Astrocyte of the spinal cord (primary cell): ENCODE data around the gene JUND.

Experiments
- DNase-seq: peaks from one replicate; pipeline ENCODE4 v3.0.0; 2011; ENCODE audit warnings: low read depth, low spot score
- H3K4me3 ChIP-seq: 2 replicates; pipeline ENCODE4 v1.5.1; 2011; ENCODE audit warnings: low read depth, mild to moderate bottlenecking, low read length, moderate library complexity
- in situ Hi-C: cut with HindIII; loops from 2 replicates; pipeline ENCODE4 v1.10.0; 2017; ENCODE audit warnings: low sequenced_read_pairs
- TF ChIP-seq, protein P1 (sequence below): IDR thresholded peaks from 2 replicates; pipeline ENCODE4 v1.5.1; 2012; ENCODE audit warnings: low read depth, mild to moderate bottlenecking, low read length, inconsistent platforms

The JUND gene

DNA sequence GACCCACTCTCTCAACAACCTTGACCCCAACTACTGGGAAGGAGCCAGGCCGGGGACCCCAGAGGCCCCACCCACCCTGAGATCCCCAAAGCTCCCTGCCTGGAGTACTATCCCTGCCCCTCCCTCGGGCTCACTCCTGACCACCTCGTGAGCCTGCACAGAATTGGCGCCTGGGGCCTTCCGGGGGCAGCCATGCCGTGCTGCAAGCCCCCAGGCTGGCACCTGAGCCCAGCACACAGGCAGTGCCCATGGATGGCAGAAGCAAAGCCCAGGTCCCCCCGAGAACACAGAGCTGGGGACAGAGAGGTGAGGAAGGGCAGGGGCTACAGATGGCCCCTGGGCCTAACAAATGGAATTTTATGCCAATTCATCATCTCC is 27.5 kb upstream of the JUND start:
- in situ Hi-C loops = no loop called here
- no peak overlapping the region for H3K4me3 ChIP-seq
- DNase-seq = no peak
- TF ChIP-seq, protein P1, sequence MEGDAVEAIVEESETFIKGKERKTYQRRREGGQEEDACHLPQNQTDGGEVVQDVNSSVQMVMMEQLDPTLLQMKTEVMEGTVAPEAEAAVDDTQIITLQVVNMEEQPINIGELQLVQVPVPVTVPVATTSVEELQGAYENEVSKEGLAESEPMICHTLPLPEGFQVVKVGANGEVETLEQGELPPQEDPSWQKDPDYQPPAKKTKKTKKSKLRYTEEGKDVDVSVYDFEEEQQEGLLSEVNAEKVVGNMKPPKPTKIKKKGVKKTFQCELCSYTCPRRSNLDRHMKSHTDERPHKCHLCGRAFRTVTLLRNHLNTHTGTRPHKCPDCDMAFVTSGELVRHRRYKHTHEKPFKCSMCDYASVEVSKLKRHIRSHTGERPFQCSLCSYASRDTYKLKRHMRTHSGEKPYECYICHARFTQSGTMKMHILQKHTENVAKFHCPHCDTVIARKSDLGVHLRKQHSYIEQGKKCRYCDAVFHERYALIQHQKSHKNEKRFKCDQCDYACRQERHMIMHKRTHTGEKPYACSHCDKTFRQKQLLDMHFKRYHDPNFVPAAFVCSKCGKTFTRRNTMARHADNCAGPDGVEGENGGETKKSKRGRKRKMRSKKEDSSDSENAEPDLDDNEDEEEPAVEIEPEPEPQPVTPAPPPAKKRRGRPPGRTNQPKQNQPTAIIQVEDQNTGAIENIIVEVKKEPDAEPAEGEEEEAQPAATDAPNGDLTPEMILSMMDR = no peak

DNA sequence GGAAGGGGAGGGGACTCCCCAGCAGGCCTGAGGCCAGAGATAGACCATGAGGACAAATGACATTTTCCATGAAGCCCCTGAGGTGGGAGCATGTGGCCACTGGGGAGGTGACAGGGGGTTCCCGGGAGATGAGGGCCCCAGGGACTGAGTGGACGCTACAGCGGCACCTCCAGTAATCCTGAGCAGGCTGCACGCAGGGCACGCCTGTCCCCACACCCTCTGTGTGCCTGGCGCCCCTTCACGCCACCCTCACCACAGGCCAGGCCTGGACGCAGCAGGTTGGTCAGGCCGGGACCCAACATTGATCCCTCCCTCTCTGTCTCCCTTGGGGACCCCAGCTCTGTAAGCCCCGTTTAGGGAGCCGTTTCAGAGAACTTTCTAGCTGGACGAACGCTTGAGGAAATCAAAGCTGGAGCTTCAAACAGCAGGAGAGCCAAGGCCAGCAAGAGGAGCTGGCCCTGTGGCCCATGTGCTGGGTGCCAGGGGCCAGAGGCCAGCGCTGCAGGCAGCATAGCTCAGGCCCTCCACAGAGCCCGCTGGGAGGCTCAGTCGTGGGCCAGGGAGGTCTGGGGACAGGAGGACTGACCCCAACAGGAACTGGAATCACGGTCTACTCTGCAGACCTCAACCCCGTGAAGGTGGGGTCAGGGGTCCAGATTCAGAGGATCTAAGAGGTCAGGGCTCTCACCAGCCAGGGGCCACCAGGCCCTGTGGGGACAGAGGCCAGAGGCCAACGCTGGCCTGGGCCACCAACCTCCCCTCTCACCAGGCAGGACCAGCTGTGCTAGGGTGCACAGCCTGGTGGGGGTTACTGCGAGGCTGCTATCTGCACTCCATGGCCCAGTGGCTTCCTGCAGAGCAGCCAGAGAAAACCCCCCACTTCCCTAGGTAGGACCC is 26.9 kb upstream of the JUND start:
- H3K4me3 ChIP-seq = no peak overlapping the region
- TF ChIP-seq, protein P1 = no peak
- in situ Hi-C loops = no loop called here
- DNase-seq = no peak

DNA sequence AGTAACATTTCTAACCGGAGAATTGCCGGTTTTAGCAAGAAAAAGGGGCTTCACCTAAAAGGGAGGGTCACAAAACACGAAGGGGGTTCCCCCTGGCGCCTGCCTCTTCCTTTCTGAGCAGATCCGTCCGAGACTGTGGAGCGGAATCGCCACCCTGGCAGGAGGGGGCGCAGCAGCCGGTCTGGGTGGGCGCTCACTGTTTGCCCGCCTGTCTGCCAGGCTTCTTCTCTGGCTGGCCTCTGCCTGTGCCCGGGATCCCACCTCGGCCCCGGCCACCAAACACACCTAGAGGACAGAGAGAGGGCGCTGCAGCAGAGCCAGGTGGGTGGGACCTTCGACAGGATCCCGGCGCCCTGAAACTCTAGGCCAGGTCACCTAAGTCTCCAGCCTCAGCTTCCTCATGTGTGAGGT is 25.9 kb upstream of the JUND start:
- in situ Hi-C loops = no loop called here
- H3K4me3 ChIP-seq = no peak overlapping the region
- TF ChIP-seq, protein P1 = peak; percentile 2
- no peak for DNase-seq

DNA sequence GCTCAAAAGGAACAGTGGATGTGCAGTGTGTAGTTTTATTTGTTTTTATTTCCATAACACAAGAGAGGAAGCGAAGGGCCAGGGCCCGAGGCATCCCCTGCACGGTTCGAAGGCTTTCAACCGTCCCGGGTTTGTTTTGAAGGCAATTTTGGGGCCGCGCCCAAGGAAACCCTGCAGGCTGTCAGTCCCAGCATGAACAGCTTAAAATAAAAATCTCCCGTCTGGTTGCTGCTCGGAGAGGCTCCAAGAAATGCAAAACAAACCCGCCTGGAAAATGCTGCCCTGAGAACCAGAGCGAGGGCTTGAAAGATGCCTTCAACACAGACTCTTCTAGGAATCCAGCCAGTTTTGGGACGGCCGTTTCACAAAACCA is 25.5 kb upstream of the JUND start:
- H3K4me3 ChIP-seq = no peak overlapping the region
- TF ChIP-seq, protein P1 = no peak
- in situ Hi-C loops = no loop called here
- DNase-seq = peak; percentile 68

DNA sequence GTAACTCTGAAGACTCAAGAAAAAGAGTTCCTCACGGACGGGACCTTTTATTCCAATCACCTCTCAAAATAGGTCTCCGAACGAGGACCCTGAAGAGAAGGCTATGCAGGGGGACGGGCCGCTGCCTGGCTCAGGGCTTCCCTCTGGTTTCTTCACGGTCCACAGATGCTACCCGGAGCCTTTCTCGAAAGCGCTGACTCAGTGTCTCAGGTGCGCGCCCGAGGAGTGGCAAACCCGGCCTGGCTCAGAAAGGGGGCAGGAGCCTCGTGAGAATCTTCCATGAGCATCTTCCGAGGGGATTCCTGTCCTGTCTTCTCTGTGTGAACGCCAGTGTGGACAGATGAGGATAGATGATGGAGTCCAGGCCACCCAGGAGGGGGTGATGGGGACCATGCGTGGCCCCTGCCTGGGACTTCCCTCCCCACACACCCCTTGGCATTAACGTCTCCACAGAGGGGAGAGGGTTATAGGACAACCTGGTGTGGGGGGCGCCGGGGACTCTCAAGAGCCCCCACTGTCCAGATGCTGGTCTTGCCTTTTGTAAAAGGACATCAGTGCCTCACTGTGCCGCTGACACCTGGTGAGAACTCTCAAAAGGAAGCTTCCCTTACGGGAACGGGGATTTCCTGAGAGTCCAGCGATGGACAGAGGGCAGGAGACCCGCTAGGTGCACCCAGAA is 24.9 kb upstream of the JUND start:
- TF ChIP-seq, protein P1 = no peak
- in situ Hi-C loops = no loop called here
- H3K4me3 ChIP-seq = no peak overlapping the region
- DNase-seq = no peak

DNA sequence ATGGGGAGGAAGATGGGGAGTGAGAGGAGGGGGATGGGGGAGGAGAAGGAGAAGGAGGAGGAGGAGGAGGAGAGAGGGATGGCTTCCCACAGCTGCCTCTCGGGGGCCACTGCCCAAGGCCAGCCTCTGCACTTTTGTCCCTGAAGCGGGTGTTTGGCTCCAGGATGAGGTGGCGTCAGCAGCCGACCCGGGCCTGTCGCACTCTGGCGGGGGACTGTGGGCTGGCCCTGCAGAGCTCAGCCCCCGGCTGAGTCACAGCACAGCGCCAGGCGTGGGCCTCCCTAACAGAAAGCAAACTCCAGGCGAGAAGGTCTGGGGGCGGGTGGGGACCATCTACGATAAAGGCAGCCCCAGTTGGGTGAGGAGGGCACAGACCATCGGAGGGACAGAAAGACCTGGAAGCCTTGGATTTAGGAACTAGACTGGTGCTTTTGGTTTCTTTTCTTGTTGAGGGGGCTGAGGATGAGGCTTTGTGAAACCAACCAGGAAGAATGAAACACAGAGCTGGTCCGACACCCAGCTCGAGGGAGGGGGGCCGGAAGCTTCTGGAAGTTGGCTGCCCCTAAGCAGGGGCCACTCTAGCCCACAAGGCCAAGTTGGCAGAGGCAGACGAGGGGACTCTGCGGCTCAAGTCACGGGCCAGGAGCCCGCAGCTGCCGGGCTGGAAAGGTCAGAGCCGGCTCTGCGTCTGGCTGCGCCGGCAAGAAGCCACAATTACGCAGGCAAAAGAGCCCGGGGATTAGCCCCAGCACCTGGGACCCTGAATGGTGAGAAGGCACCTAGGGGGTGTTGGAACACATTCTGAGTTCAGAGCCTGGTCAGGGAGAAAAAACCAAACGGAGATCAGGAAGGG is 23.3 kb upstream of the JUND start:
- TF ChIP-seq, protein P1 = no peak
- peak; percentile 85 for DNase-seq
- peak overlapping the region; percentile 21 for H3K4me3 ChIP-seq
- in situ Hi-C loops = no loop called here
